Stimulated activated CD8-positive, alpha-beta memory T cell treated with anti-CD3 and anti-CD28 coated beads, Interleukin-15, amount 100 ng/mL, for 24 hours (primary cell): ENCODE measurements around the gene MAK.
"Not testable (repeated sequence)": the region's sequence is repeated elsewhere in the genome, so short reads cannot be mapped to it uniquely, and the experiment has no call there.

Experiments used
- DNase-seq: peaks from one replicate; pipeline ENCODE4 v3.0.0-alpha.2; 2020; ENCODE audit warnings: low read depth

Gene MAK

GRCh38 chr6:10854922-10855632 lies 16.7 kb upstream of the MAK start:
- DNase-seq: no peak

GRCh38 chr6:10853849-10854300 lies 15.5 kb upstream of the MAK start:
- not testable (repeated sequence) for DNase-seq

DNA sequence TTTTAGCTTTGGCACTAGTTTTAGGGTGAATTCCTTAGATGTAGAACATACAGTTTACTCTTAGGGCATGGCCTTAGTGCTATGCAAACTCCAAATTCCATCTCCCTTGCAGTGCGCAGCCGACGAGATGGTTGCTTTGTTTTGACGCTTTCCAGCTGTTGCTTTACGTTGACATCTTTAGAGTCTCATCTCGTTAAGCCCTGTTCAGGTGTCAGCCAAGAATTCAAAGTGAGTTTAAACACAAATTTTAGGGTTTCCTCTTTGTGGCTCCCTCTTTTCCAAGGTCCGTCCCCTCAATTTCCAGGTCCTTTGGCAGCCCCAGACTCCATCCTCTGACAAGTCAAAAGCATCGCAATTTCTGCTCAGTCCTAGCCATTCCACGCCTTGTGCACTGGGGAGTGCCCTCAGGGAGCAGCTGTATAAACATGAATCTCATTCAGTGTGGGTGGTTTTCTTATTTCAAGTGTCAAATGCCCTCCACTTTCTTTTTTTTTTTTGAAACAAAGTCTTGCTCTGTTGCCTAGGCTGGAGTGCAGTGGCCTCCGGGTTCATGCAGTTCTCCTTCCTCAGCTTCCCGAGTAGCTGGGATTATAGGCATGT lies 14.1 kb upstream of the MAK start:
- no peak for DNase-seq

GRCh38 chr6:10850728-10851127 lies 12.4 kb upstream of the MAK start:
- no peak for DNase-seq

GRCh38 chr6:10849901-10850300 lies 11.6 kb upstream of the MAK start:
- no peak for DNase-seq

GRCh38 chr6:10847684-10848083 lies 9.3 kb upstream of the MAK start:
- DNase-seq: no peak

DNA sequence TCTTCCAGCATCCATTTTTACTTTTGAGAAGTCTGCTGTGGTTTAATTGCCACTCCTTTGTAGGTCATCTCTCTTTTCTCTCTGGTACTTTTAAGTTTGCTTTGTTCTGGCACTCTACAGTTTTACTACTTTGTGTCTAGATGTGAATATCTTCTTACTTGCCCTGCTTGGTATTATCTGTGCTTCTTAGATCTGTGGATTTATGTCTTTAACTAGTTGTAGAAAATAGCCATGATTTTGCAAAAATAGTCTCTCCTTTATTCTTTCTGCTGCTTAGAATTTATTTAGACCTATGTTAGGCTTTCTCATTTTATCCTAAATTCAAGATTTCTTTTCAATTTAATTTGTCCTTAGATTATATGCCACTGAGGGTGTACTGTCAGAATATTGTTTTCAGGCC lies 5.2 kb upstream of the MAK start:
- DNase-seq: no peak

DNA sequence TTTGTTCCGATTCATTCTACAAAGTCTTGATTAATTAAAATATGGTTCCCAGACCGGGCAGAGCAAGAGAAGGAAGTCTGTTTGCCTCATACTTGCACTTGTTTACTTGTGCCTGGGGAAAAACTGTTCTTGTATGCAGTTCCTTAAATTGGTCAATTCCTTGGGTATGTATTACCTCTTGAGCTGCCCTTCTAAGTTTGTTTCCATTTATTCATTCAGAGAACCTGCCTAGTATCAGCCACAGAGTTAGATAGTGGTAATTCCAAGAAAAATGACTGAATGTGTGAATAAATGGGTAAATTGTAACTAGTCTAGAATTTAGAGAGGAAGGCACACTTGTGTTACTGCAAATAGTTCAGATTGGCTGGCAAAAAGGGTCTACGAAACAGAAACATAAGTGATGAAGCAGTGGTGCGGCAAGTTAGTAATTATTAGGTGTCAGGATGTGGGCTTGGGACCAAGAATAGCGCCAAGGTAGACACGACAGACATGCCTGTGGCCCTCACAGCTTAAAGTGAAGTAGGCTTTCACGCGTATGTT lies 525 bp upstream of the MAK start:
- no peak for DNase-seq

DNA sequence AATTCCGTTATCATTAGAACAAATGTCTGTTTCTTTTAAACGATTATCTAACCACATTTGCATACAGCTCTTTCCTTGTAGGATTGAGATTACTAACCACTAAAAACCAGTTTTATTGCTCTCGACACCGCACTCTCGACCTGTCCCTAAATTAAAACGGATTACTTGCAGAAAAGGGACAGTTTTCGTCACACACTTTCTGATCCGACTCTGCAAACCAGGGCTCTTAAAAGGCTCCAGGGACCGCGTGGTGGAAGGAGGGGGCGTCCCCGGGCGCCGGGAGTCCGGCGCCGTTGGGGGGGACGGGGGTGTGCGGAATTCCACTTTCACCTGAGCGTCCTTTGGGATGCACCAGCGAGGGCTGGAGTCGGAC lies 731 bp downstream of the MAK start:
- DNase-seq: no peak

GRCh38 chr6:10837009-10837621 lies 1.2 kb downstream of the MAK start:
- no peak for DNase-seq

GRCh38 chr6:10834823-10835222 lies 3.5 kb downstream of the MAK start:
- no peak for DNase-seq

DNA sequence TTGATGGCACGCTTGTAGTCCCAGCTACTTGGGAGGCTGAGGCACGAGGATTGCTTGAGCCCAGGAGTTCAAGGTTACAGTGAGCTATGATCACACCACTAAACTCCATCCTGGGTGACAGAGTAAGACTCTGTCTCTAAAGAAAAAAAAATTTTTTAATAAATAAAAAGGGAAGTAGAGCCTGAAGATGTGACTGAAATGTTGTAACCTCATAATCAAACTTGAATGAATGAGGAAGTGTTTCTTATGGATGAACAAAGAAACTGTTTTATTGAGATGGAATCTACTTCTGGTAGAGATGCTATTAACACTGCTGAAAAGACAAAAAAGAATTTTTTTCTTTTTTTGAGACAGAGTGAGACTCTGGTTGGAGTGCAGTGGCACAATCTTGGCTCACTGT lies 6.7 kb downstream of the MAK start:
- no peak for DNase-seq

GRCh38 chr6:10824819-10825218 lies 13.5 kb downstream of the MAK start:
- no peak for DNase-seq

GRCh38 chr6:10824297-10824696 lies 14.0 kb downstream of the MAK start:
- no peak for DNase-seq

- DNase-seq: not testable (repeated sequence)
These were observed 24.2 kb downstream of the MAK start for GRCh38 chr6:10814176-10814575.

- DNase-seq: no peak
These were observed 29.2 kb downstream of the MAK start for GRCh38 chr6:10809098-10809497.

GRCh38 chr6:10808376-10808775 lies 30.0 kb downstream of the MAK start:
- DNase-seq: no peak

- peak; percentile 34 for DNase-seq
These were observed 37.0 kb downstream of the MAK start for GRCh38 chr6:10801224-10801848.

DNA sequence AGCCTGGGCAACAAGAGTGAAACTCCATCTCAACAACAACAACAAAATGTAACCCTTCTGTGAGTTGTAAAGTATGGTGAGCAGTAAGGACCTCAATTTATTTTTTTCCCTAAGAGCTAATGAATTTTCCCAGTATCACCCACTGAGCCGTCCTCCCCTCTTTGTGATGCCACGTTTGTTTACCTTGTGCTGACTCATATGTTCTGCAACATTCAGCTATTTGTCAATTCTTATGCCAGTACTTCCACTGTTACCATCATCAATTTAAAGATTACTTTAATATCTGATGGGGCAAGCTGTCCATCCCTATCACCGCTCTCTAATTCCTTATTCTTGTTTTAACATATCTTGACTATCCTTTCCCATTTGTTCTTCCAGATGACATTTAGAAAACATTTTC lies 37.5 kb downstream of the MAK start:
- no peak for DNase-seq

DNA sequence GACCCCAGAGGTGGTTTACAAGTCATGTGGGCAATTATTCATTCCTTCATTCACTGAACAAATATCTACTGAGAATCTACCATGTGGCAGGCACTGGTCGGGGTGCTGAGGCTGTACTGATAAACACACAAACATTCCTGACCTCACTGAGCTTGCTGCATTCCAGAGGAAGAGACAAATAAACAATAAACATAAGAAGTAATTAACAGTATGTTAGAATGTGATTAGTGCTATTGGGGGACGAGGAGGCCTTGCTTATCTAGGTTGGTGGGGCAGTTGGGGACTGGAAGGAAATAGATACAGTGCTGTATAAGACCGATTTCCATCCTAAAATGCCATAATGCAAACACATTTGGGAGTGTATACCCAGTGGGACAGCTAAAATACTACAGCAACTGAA lies 44.1 kb downstream of the MAK start:
- DNase-seq: no peak

DNA sequence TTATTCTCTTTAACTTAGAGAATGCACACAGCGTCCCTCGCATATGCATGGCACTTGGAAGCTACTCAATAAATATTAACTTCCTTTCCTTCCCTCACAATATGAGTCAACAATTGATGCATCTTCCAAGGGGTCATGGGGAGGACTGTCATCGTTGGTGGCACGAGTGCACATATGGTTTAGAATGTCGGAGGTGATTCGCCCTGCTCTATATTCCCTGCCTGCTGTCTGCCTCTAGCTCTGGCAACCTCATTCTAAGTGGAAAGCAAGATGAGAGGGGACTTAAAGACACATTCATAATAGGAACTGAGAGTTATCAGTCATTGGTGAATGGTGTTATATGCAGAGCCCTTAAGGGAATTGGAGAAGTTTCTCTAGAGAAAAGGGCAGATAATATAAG lies 44.6 kb downstream of the MAK start:
- DNase-seq: no peak

- no peak for DNase-seq
These were observed 45.3 kb downstream of the MAK start for GRCh38 chr6:10793035-10793434.

GRCh38 chr6:10792101-10792500 lies 46.2 kb downstream of the MAK start:
- no peak for DNase-seq
